Measurements from ENCODE around the gene ATP9B.
"Not testable (repeated sequence)": the region's sequence is repeated elsewhere in the genome, so short reads cannot be mapped to it uniquely, and the experiment has no call there.

The ATP9B gene

DNA sequence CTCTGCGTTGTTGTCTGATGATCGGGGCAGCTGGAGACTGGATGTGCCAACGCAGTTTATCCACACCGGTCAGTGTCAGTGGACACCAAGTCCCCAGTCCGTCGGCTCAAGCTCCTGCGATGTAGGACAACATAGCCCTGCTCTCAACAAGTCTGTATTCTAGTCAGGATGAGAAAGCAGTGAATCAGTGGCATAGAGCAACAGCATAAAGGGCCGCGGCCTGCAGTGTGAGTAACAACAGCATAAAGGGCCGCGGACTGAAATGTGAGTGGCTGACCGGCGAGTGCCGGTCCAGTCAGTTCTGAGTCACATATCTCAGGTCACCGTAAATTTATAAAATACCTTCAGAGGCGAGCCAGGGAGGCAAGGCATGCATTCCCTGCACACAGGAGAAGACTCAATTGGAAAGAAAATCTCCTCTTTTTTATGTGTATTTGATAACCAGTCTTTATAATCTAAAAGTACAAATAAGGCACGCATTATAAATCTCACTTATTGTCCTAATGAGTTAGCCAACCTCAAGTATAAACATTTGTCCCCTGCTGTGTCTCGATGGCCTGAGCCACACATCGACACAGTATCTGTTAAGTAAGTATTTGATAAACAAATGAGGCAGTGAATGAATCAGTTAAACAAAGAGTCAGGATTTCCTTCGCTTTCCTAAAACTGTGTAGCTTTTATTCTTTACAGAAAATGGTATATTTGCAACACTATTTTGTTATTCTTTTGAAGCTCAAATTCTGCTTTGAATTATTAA lies 292.8 kb downstream of the ATP9B start:
- DNase-seq (ENCODE audit: low read depth): peak; percentile 58

DNA sequence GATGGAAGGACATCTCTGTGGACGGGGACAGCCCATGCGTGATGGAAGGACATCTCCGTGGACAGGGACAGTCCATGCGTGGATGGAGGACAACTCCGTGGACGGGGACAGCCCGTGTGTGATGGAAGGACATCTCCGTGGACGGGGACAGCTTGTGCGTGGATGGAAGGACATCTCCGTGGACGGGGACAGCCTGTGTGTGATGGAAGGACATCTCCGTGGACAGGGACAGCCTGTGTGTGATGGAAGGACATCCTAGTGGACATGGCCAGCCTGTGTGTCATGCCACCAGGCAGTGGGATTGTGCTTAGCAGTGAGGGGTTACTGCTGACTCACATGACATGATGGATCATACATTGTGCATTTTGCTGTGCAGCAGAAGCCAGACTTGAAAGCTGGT lies 296.5 kb downstream of the ATP9B start:
- no peak for DNase-seq (ENCODE audit: low read depth)

DNA sequence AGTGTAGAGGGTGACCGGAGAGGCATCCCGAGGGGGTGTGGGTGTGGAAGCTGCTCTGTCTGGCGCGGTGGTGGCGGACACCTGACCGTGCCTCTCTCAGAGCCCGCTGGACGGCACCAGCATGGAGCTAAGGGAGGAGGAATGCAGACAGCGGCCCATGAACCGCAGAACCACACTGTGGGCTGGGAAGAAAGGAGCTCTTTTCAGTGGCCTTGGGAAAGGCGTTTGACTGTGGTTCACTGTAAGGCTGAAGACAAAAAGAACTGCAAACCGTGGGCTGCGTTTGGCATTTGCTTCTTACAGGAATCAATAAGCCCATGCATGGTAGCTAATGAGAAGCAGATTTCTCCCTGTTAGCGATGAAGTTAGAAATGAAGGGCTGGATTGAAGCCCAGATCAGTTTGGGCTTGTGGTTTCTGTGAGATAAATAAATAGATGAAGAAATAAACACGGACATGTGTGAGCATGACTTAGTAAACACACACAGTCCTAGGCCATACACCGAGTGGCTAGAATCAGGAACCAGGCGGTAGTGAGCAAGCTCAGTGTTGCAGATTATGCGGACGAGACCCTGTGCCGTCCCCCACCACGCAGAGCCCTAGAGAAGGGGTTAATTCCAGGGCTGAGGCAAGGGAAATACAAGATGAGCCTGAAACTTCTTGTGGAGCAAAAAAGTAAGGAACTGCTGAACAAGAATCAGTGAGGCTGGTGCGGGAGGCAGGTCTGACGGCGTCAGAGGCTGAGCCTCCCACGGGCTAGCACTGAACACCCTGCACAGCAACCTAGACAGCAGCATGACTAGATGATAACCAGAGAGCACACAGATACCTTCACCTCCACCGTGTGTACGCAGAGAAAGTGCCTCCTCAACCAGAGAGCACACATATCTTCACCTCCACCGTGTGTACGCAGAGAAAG lies 297.2 kb downstream of the ATP9B start:
- DNase-seq (ENCODE audit: low read depth): peak; percentile 67

DNA sequence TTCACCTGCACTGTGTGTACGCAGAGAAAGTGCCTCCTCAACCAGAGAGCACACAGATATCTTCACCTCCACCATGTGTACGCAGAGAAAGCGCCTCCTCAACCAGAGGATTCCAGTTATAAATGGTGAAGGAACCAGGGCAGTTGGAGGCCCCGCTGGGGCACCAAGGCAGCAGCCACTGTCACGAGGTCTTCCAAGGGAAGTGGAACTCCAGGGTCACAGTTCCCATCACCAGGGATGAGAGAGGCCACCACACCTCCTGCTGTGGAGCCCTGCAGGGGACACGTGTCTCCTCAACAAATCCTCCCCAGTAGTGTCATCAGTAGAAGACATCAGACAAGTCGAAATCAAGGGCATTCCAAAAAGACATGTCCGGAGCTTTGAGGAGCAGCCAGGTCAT lies 298.3 kb downstream of the ATP9B start:
- DNase-seq (ENCODE audit: low read depth): no peak

DNA sequence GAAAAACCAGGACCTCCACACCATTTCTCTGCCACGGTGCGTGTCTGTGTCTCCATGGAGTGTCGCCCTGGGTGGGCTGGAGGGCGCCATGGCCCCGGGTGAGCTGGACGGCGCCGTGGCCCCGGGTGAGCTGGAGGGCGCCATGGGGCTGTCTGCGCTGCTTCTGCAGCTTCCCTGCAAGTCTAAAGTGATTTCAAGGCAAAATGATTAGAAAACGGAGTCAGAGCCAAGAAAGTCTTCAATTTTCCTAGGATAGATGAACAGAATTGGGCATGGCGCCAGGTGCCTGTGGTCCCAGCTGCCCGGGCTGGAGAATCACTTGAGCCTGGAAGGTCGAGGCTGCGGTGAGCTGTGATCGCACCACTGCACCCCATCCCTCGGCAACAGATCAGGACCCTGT lies 298.8 kb downstream of the ATP9B start:
- DNase-seq (ENCODE audit: low read depth): no peak

DNA sequence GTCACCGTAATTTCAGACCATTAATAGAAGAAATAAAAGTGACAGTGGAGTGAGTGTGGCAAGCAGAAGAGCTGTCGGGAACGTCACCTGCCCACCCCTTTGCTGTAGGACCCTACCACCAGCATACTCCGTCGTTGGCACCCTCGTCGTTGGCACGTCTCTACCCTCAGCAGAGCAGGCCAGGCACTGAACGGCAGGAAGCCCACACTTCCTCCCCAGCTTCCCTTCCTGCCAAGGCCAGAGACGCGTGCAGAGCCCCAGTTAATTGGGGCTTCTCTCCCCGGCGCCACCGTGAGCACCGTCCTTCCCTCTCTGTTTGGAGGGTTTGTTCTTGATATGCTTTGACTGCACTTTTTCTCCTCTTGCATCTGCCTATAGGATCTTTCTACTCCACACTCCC lies 299.5 kb downstream of the ATP9B start:
- DNase-seq (ENCODE audit: low read depth): no peak

DNA sequence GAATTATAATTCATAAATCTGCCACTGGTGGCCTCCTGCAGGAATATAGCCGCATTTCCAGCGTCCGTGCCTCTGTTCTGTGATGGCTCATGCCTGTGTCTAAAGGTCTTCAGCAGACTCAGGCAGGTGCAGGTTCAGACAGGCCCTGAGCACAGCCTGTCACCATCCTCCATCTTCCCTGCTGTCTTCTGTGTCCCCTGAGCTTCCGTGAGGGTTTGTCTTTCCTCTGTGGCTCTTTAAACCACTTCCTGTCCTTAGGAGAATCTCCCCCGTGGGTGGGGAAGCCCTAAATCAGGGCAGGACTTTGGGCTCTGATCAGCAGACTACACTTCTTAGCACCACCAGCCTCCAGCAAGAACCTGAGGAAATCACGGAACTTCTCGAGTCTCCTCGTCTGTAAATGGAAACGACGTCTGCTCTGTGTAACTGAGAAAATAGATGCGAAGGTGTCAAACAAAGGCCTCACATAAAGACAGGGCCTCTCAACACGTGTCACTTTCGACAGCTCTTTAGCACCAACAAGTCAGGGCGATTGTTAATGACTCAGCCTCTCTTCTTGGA lies 302.4 kb downstream of the ATP9B start:
- no peak for DNase-seq (ENCODE audit: low read depth)

DNA sequence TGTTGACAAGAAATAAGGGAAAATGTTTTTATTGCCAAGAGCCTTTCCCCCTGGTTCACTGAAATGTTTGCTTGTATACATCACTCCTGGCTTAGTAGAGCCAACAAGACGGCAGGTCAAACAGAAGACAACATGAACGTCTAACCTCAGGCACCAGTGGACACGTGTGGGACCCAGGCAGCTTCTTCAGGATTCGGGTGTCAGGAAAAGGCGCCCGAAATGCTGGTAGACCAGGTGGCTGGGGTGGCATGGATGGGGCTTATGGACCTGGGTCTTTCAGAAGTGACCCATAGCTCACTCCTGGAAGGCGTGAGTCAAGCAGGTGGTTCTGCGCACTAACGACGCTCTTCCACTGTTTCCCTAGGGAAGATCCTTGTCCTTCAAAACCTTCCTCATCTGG lies 303.3 kb downstream of the ATP9B start:
- no peak for DNase-seq (ENCODE audit: low read depth)

DNA sequence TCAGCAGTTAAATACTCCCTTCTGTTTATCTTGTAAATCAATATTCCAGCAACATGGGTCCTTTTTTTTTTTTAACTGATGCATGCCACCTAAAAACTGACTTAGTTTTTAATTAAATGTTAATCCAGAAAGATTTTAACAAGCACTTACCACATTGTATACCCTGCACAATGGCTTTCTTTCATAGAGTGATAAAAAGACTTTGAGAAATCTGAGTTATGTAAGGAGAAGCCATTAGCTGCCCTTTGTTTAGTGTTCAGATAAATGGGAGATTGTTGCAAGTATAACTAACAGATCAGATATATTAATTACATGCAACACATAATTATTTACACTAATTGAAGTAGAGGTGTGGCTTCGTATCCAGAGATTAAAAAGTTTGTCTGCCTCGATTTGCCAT lies 303.8 kb downstream of the ATP9B start:
- no peak for DNase-seq (ENCODE audit: low read depth)

DNA sequence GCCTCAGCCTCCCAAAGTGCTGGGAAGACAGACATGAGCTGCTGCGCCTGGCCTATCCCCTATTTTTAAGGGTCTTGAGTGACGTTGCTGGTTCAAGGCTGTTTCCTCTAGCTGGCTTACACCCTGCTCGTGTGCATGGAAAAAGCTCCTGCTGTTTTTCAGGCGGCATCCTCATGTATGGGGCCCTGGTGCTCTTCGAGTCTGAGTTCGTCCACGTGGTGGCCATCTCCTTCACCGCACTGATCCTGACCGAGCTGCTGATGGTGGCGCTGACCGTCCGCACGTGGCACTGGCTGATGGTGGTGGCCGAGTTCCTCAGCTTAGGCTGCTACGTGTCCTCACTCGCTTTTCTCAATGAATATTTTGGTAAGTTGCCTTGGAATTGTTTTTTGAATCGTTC lies 304.5 kb downstream of the ATP9B start:
- DNase-seq (ENCODE audit: low read depth): no peak

DNA sequence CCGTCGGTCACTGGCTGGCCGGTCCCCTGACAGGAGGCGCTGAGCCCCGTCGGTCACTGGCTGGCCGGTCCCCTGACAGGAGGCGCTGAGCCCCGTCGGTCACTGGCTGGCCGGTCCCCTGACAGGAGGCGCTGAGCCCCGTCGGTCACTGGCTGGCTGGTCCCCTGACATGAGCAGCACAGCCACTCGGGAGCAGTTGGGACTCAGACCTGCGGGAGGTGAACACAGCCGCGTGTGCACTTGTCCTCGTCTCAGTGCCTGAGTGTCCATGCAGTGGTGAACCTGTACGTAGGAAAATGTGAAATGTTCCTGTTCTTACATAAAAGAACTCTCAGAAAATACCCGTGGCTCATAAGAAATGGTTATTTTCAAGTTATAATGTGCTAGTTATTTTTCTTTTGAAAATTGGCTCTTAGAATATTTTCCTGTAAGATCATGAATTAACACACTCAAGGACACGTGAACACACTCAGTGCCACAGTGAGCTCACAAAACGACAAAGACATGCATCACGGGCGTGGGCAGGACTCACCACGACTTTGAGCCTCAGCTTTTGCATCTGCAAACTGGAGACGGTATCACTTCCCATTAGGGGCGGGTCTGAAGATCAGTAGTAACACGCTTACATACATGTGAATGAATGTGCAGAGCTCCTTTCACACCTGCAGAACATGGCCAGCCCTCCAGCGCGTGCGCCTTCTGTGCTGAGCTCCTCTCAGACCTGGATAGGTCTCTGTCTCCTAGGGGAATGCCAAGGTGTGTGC lies 305.4 kb downstream of the ATP9B start:
- no peak for DNase-seq (ENCODE audit: low read depth)

DNA sequence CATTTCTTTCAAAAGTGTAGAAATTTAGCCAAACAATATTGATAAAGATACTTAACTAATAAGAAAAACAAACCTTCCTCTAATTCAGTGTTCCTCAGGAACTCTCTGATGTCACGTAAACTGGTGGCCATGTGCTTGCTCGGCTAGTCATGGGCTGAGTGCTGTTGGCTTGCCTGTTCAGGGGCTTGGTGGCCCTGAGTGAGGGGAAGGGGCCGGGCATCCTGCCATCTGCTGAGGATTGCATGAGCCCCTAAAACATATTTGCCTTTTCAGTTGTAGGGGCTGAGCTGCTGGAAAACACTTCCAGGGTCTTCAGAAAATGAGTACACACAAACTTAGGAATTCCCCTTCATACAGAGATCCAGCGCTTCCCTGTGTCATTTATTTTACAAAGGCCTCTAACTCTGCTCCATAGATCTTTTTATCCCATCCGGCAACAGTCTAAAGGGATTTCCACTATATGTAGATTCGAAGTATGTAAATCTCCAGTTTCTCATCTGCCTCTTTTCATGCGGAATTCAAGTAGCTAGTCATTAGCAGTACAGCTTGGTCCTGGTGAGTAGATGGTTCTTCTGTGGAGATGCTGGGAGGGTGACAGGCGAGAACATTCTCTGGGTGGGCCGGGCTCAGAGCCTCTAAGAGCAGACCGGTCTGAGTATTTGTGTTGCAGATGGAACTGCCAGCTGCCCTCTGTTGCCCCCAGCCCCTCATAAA lies 306.4 kb downstream of the ATP9B start:
- no peak for DNase-seq (ENCODE audit: low read depth)

DNA sequence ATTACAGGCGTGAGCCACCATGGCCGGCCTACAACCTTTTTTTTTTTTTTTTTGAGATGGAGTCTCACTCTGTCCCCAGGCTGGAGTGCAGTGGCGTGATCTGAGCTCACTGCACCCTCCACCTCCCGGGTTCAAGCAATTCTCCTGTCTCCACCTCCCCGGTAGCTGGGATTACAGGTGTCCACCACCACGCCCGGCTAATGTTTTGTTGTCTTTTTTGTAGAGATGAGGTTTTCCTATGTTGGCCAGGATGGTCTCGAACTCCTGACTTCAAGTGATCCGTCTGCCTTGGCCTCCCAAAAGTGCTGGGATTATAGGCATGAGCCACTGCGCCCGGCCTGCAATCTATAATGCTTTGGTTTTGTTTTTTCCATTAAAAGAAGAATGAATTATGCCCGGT lies 307.5 kb downstream of the ATP9B start:
- not testable (repeated sequence) for DNase-seq (ENCODE audit: low read depth)

DNA sequence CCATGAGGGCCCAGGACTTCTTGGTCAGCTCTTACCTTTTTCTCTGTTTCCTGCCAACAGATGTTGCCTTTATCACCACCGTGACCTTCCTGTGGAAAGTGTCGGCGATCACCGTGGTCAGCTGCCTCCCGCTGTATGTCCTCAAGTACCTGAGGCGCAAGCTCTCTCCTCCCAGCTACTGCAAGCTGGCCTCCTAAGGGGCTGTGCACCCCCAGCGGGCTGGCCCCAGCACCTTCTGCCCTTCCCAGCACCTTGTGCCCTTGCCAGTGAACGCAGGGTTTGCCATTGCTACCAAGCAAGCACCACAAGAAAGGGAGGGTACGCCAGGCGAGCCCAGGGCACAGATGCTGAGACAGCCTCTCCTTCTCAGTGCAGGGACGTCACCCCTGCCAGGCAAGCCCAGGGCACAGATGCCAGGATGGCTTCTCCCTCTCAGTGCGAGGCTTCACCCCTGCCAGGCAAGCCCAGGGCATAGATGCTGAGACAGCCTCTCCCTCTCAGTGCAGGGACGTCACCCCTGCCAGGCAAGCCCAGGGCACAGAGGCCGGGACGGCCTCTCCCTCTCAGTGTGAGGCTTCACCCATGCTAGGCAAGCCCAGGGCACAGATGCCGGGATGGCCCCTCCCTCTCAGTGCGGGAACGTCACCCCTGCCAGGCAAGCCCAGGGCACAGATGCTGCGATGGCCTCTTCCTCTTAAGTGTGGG lies 308.1 kb downstream of the ATP9B start:
- DNase-seq (ENCODE audit: low read depth): no peak

DNA sequence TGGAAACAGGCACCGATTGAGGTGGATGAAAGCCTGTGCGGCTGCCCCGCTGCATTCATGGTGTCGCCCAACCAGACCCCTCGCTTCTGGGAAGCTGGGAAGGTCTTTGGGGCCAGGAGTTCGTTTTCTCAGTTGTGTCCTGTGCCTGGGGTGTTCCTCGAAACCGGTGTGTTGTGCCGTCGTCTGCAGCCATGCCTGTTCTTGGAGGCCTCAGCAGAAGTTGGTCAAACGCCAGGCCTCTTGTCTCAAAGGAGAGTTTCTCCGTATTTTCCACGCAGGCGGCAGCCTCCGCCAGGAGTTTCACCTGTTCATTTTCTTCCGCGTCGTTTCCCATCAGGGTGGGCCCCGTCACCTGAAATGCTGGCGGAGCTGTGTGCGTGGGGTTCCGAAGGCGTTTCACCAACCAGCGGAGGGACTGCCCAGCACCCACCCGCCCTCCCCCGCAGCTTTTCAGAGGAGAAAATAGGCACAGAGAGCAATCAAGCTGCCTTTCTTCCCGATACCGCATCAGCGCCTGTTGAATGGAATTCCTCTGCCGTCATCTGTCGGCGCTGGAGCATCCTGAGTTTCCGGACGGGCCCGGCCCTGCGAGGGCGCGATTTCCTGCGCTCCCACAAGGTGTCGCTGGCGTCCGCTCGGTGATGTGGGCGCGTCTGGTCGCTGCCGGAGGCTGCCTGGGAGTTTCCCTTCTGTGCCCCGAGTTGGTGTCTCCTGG lies 309.5 kb downstream of the ATP9B start:
- DNase-seq (ENCODE audit: low read depth): no peak

DNA sequence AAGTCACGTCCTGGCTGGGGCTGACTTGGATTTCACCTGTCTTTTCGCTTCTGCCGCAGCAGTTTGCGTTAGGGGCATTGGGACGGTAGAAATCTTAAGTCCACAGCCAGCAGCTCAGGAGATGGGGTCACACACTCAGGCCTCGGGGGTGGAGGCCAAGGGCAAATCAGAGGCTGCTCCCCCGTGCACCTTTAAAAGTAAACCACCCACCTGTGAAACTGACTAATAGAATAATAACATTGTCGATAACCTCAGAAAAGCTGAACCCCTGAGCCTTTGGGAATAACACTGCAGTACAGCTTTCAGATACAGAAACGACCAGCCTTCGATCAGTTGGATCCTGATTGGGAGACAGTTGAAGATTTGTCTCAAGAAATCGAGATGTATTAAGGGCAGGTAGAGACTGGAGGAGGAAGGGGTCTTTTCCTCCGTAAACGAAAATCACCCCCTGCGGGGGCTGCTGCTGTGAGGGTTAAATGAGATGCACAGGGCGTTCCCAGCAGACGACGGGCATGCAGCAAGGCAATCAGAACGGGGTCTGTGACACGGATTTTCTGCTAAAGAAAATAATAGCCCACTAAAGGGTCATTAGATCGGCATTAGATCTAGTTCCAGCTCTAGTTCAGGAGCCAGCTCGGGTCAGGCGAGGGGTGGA lies 310.2 kb downstream of the ATP9B start:
- no peak for DNase-seq (ENCODE audit: low read depth)

DNA sequence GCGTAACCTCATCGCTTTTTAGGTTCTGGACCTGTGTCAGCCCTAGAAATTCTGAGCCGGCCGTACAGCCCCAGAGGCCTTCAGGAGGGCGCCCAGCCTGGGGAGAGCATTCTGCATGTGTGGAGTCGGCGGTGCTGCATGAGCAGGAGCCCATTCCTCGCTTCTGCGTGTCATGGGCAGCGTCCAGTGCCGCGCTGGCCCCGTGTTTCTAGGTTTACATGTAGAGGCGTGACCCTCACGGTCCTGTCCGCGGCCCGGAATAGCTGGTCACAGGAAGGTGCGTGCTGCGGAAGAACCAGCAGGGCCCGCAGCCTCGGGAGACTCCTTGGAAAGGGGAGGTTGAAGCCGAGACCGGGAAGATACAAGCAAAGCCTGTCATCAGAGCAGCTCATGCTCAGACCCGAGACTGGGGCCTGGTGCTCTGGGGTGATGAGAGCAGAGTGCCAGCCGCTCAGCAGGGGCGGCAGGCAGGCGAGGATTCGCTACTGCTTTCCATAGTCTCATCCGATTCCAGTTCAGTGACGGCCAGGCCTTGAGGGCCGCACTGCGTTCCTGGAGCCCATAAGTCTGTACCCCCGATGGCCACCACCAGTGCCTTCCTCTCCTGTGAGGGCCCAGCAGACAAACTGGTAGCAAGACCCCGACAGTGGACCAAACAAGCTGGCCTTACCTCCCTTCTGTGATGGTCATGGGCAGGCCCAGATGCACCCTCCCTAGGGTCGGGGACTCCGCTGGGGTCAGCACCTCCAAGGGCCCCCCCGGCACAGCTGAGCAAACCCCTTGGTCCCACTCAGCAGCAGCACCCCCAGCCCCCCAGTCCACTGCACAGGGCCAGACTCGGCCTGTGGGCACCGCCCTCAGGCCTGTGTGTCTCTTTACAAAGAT lies 311.0 kb downstream of the ATP9B start:
- no peak for DNase-seq (ENCODE audit: low read depth)
